ENCODE measurements around the gene TNFRSF14. TPM values are rescaled to one million over a fixed set of nuclear protein-coding genes. Genes with fewer than 3 reads are reported as not detected.
"Not testable (repeated sequence)": the region's sequence is repeated elsewhere in the genome, so short reads cannot be mapped to it uniquely, and the experiment has no call there.

Gene TNFRSF14
- total and polyA plus RNA-seq, 9 of the 15 experiments (the other 6 are each of a cell fraction or from before 2014, with no cell fraction given), result 0.11 to 2.3 (median 0.68) TPM; not detected in 2

- H3K79me2 ChIP-seq (ENCODE audit: control insufficient read depth, insufficient read depth, low read length), result no peaks in the 10 kb centered on the region
- no peak overlapping the region for H3K27ac ChIP-seq (ENCODE audit: extremely low read depth, low read depth, low read length)
- peak overlapping the region; percentile 32 for H2AFZ ChIP-seq (ENCODE audit: low read depth, low read length)
- ChIA-PET CTCF (ENCODE audit: low intra/inter-chr PET ratio) (no interaction called here), POLR2A (no interaction called here)
- TF ChIP-seq ZKSCAN1 (IDR thresholded peaks at IDR 0.05; ENCODE audit: low read depth, low read length) (no peak), TEAD2 (tag; IDR thresholded peaks at IDR 0.05) (no peak), NR2C2 (CRISPR knock-in tag; IDR thresholded peaks at IDR 0.05) (no peak), NR2C2 (tag; IDR thresholded peaks at IDR 0.05) (no peak), SRSF1 (IDR thresholded peaks at IDR 0.05; ENCODE audit: low read depth, low read length) (no peak)
- DNase-seq (ENCODE audit: extremely low read depth in 1 of 4, low spot score in 3 of 4) (no peak), FAIRE-seq (no peak), ATAC-seq (peak; percentile 13; the same call in 2 of the 3 replicates)
- H4K20me1 ChIP-seq (replicated peaks; ENCODE audit: control insufficient read depth, insufficient read depth, low read length), result no peaks in the 10 kb centered on the region
- no TSS peak for BruUV-seq (replicated peaks)
- H3K36me3 ChIP-seq (ENCODE audit: control insufficient read depth, insufficient read depth, low read length), result no peaks in the 10 kb centered on the region
- no peaks in the 10 kb centered on the region for H3K9me1 ChIP-seq (ENCODE audit: control insufficient read depth, insufficient read depth, low read length)
- H3K9me3 ChIP-seq (replicated peaks; ENCODE audit: control insufficient read depth, insufficient read depth, low read depth, low read length), result peaks cover 10% of the 10 kb centered on the region
- peaks cover 25 to 41% of the 10 kb centered on the region in 2 experiments for H3K27me3 ChIP-seq (ENCODE audit: control insufficient read depth in 2 of 2, insufficient read depth in 2 of 2, low read length in 2 of 2)
- intact Hi-C loops (cut with micrococcal nuclease), result no loop called here
- peaks cover 11 to 27% of the 10 kb centered on the region in 2 experiments; a peak in 4 of 5 replicates for H3K4me1 ChIP-seq (replicated peaks in 1 of 2; ENCODE audit: control insufficient read depth in 2 of 2, insufficient read depth in 2 of 2, low read length in 2 of 2)
- 21% methylated on average over 22 of the region's 23 CpGs for WGBS (ENCODE audit: insufficient coverage, low coverage, missing lambda C conversion rate)
- H3K4me2 ChIP-seq (ENCODE audit: insufficient read depth, low read length), result no peak overlapping the region
- in situ Hi-C loops (cut with MboI), result no loop called here
- no peak overlapping the region for H3K4me3 ChIP-seq
- peak overlapping the region in 1 of 2 experiments; percentile 76; a peak in 2 of 4 replicates for H3K9ac ChIP-seq (ENCODE audit: insufficient read depth in 1 of 2, low read depth in 2 of 2, low read length in 2 of 2)
Measured at GRCh38 chr1:2575801-2576663, 19.9 kb downstream of the TNFRSF14 start.

- H3K4me3 ChIP-seq; H3K9me3 ChIP-seq (replicated peaks; ENCODE audit: control insufficient read depth, insufficient read depth, low read depth, low read length); CTCF ChIA-PET (ENCODE audit: low intra/inter-chr PET ratio); ATAC-seq; H3K36me3 ChIP-seq (ENCODE audit: control insufficient read depth, insufficient read depth, low read length); BruUV-seq (replicated peaks); DNase-seq (ENCODE audit: extremely low read depth in 1 of 4, low spot score in 3 of 4); H4K20me1 ChIP-seq (replicated peaks; ENCODE audit: control insufficient read depth, insufficient read depth, low read length); H3K79me2 ChIP-seq (ENCODE audit: control insufficient read depth, insufficient read depth, low read length); intact Hi-C loops (cut with micrococcal nuclease); in situ Hi-C loops (cut with MboI); H3K9ac ChIP-seq (ENCODE audit: insufficient read depth in 1 of 2, low read depth in 2 of 2, low read length in 2 of 2); FAIRE-seq; H3K9me1 ChIP-seq (ENCODE audit: control insufficient read depth, insufficient read depth, low read length); H3K4me2 ChIP-seq (ENCODE audit: insufficient read depth, low read length); H2AFZ ChIP-seq (ENCODE audit: low read depth, low read length); H3K27ac ChIP-seq (ENCODE audit: extremely low read depth, low read depth, low read length): not testable (repeated sequence)
- POLR2A ChIA-PET, result interaction anchor here (0.6 kb wide), 1 partner anchor 31 kb away, joined by 3 read pairs; no protein-coding TSS in a partner anchor
- Histone ChIP-seq H3K4me1 (replicated peaks in 1 of 2; ENCODE audit: control insufficient read depth in 2 of 2, insufficient read depth in 2 of 2, low read length in 2 of 2) (peaks cover 11 to 27% of the 10 kb centered on the region in 2 experiments; a peak in 4 of 5 replicates), H3K27me3 (ENCODE audit: control insufficient read depth in 2 of 2, insufficient read depth in 2 of 2, low read length in 2 of 2) (peaks cover 29 to 48% of the 10 kb centered on the region in 2 experiments)
- 51% methylated on average over 10 of the region's 23 CpGs for WGBS (ENCODE audit: insufficient coverage, low coverage, missing lambda C conversion rate)
Measured at GRCh38 chr1:2577565-2578075, 21.4 kb downstream of the TNFRSF14 start.
